GM18505 (cell line): ENCODE data around the gene ORAI2.
A peak's percentile ranks its signal among the peaks of the same experiment; 100 is the strongest.
"Not testable (repeated sequence)": the region's sequence is repeated elsewhere in the genome, so short reads cannot be mapped to it uniquely, and the experiment has no call there.

ENCODE experiments used
- ATAC-seq: cut with Tn5 transposase; IDR thresholded peaks from one replicate; pipeline ENCODE4 v1.9.1; 2021; ENCODE audit not compliant: unreplicated experiment
- POLR2A ChIP-seq: IDR thresholded peaks from 4 replicates; pipeline ENCODE4 v1.6.1; 2011; ENCODE audit warnings: borderline replicate concordance; ENCODE audit not compliant: insufficient read depth, insufficient read length; ENCODE audit errors: extremely low read depth

Gene ORAI2

DNA sequence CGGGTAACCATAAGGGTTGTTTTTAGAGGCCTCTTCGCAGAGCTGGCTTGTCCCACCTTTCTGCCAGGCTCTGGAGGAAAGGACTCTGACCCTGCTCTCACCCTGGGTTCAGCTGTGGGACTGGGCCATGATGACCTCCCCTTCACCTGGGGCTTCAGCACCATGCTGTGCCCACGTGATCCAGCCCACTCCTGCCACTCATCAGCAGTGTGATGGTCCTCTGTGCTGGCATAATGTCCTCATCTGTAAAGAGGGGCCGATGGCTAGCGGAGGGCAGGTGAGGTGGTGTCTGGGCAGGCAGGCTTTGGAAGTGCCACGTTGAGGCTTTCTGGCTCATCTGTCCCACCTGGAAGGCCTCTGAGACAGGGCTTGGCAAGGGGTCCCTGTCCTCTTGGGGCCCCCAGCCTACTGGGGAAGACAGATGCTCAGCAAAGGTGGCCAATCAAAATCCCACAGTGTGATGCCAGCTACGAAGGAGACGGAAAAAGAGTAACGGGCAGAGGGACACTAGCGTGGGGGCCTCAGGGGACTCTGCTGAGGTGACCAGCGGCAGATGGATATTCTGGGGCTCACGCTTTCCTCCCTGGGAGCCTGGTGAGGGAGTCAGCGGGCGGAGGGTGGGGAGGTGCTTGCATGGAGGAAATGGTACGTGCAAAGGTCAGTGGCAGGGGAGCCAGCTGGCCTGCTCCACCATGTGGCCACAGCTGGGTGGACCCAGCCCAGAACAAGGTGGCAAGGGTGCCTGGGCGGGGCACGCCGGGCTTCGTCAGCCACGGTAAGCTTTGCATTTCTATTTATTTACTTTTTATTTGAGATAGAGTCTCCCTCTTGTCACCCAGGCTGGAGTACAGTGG, 36.8 kb downstream of the ORAI2 start:
- no peak for ATAC-seq
- TF ChIP-seq POLR2A: no peak

DNA sequence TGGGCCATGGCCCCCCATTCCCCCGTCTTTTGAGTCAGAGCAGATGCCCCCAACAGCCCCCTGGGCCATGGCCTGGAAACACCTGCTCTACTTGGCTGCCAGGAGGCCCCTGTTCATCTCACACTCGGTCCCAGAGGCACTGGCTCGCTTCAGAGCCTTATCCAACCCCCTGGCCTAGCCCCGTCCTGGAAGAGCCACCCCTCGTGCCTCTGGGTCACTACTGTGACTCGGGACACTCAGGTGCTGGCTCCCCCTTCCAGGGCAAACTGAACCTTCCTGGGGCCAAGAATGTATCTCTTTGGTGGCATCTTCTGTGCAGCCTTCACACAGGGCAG, 38.4 kb downstream of the ORAI2 start:
- TF ChIP-seq POLR2A: no peak

DNA sequence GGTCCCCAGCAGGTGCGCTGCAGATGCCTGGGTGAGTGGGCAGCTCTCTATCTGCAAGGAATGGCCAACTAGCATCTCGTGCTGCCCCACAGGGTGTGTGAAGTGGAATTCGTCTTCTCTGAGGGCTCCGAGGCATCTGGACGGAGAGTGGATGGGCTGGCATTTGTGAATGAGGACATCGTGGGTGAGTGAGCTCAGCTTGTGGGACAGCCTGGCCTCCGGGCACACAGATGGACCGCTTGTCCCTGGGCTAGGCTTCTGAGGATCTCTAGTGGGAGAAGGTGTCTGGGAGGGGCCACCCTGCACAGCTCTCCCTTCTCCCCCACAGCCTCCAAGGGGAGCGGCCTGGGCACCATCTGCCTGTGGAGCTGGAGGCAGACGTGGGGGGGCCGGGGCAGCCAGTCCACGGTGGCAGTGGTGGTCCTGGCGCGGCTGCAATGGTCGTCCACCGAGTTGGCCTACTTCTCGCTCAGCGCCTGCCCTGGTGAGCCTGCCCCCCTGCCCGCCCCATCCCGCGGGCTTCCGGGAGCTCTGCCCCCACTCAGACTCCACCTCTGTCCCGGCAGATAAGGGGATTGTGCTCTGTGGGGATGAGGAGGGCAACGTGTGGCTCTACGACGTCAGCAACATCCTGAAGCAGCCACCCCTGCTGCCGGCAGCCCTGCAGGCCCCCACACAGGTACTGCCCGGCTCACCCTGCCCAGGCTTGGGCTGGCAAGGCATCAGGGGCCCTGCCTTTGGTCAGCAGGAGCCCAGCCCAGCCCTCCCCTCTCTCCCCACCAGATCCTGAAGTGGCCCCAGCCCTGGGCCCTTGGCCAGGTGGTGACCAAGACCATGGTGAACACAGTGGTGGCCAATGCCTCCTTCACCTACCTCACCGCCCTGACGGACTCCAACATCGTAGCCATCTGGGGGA, 39.0 kb downstream of the ORAI2 start:
- peak; percentile 31 for TF ChIP-seq POLR2A
- no peak for ATAC-seq

More for the DNA sequence above, 38.4 kb downstream of the ORAI2 start:
- no peak for ATAC-seq

DNA sequence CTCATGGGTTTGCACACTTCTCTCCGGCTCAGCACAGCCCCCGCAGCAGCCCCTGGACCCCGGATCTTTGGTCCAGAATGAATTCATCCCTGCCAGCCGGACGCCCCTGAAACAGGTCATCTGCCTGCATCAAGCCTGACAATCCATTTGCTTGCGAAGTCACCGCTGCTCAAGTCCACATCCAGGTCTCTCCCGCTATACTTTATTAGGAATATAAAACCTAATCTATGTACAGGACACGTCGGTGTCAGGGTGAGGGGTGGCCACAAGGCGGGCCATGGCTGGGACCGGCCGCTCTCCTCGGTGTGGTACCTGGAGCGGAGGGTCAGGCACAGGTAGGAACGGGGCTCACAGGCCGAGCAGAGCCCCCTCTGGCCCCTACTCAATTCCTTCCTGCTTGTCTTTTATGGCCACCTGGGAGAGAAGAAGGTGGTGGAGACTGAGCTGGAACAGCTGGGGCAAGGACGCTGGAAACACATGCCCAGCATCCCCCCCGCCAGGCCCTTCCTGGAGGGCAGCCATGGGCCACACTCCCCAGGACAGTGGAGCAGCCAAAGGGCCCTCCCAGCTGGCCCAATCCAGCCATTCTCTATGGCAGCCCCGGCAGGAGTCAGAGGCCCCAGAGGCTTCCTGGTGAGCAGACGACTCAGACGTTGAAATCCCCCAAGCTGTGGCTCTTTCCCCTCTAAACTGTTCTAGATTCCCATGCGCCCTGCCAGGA, 40.1 kb downstream of the ORAI2 start:
- TF ChIP-seq POLR2A: no peak
- ATAC-seq: no peak

DNA sequence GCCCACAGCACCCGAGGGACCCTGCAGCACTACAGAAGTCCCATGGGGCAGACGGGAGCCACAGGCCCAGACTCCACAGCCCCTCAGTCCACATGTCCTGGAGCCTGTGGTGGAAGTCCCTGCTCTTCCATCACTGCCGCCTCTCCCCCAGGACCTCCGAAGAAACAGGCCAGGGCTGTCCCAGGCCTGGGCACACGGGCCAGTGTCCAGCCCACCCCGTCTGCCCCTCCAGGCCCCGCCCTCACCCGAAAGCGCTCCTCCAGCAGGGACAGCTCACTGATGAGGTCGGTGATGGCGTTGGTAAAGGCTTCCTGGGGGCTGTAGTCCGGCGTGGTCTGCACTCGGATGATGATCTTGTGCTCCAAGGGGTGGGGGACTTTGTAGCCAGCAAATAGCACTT, 40.7 kb downstream of the ORAI2 start:
- not testable (repeated sequence) for ATAC-seq

DNA sequence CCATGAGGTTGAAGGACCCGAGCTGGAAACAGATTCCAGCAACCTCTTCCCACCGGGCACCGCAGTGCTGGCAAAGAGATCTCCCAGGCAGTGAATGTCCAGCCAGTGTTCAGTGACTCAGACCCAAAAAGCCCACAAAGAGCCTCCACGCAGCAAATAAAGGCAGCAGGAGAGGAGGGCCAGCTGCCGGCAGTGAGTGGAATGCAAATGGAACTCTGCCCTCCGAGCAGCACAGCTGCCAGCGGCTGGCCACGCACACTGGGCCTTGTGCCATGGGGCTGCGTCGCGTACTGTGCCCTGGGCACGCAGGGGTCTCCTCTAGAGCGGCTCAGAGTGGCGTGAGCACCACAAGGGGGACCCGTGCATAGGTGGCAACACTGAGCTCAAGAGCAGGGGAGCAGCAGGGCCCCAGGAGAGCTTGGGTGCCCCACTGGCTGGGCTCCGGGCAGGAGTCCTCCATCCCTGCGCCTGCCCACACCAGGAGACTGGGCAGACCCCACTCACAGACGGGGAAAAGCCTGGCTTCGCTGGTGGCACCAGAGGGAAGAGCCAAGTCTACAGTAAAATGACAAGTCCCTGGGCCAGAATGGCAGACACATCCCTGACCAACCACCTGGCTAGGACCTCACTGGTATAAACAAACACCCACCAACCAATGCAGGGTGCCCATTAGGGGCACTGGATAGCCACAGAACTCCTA, 41.5 kb downstream of the ORAI2 start:
- ATAC-seq: not testable (repeated sequence)

DNA sequence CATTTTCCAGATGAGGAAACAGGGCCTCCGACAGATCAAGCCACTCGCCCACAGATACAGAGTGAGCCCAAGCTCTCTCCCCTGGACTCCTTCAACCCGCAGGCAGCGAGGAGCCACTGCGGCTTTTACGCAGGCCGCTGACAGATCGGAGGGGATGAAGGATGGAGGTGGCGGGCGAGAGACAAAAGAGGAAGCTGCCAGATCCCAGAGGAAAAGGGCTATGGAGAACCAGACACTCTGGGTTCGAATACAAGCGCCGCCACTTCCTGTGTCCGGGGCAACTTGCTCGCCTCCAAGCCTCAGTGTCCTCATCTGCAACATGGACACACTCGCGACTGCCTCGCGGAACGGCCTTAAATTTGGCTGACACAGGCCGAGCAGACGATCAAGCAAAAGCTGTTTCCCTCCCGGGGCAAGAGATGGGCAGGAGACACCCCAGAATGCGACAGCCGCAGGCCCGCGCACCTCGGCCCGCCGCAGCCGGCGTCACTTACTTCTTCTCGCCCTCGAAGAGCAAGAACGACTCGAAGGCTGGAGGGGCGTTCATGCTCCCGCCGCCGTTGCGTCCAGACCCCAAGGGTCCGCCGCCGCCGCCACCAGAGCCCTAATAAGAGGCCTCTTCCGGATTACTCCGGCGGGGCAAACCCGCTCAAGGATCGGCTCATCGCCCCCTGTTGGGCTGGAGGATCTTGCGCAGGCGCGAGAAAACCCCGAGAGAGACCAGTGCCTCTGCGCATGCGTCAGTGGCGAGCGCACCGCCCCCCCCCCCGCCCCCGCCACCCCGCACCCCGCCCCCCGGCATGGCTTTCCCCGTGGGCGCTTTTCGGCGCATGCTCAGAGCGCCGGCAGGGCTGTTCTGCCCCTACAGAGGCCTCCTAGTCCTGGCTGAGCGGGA, 45.2 kb downstream of the ORAI2 start, which contains the start of gene POLR2J:
POLR2J (minus strand) TSS at position 609 of the 895 bp plus-strand sequence; CDS start at position 547, 62 bp downstream.
- peak; percentile 80 for ATAC-seq

DNA sequence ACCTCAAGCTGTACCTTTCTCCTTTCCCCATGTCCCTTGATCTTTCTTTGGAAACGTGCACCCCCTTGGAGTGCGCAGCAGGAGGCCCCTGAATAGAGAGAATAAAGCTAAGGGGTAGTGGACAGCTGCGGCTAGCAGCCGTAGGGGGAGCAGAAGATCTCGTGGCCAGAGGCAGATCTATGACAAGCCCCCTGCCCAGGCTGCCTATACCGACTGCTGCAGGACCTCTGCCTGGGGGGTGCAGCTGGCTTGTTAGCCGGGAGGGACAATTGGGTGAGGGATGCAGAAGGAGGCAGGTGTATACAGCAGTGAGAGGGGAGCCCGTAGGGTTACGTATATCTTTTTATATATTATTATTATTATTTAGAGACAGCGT, 45.8 kb downstream of the ORAI2 start:
- ATAC-seq: peak; percentile 29

DNA sequence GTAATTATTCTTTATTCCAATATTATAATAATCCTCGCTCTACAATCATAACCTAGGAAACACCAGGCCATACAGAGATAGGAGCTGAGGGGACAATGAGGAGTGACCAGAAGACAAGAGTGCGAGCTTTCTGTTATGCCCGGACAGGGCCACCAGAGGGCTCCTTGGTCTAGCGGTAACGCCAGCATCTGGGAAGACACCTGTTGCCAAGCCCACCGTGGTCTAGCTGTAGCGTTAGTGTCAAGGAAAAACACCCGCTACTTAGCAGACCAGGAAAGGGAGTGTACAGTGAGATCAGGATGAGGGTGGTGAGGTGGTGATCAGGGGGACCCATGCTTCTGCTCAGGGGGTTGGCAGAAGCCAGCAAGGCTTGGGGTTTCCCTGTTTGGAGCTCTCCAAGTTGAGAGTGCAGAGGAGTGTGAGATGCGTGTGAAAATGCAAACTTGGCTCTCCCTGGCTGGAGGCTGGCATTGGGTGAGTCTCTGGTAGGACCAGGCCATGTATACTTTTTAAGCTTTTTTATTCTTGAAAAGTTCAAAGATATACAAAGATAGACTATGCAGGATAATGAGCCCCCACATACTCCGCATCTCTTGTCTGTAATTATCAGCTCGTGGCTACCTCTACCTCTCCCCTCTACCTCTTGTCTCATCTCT, 46.7 kb downstream of the ORAI2 start:
- ATAC-seq: not testable (repeated sequence)

DNA sequence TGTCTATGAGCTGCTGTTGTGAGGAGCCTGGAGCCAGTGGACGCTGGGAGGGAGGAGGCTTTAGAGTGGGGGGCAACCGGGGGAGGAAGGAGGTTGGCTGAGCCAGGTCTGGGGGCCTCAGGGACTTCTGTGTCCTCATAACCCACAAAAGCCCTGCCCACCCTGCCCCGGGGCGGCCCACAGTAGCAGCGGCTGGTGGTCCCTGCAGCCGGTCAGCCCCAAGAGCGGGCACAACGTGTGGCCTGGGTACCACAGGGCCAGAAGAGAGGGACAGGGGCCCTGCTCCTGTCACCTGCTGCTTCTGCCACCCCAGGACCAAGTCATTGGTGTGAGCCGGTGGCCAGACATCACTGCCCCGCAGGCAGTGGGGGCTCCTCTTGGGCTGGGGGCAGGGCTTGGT, 48.6 kb downstream of the ORAI2 start:
- not testable (repeated sequence) for ATAC-seq

DNA sequence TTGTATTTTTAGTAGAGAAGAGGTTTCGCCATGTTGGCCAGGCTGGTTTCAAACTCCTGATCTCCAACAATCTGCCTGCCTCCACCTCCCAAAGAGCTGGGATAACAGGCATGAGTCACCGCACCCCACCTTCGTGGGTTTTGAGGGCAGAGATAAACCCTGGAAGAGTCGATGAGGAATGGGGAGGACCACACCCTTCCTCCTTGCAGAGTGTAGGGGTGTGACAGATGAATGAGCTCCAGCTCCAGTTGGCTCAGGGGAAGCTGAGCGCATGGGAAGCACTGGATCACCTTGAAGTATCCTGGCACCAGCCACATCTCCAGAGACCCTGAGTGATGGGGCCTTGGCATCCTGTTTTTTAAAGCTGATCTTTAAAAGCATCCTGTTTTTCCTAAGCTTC, 50.9 kb downstream of the ORAI2 start:
- not testable (repeated sequence) for ATAC-seq

DNA sequence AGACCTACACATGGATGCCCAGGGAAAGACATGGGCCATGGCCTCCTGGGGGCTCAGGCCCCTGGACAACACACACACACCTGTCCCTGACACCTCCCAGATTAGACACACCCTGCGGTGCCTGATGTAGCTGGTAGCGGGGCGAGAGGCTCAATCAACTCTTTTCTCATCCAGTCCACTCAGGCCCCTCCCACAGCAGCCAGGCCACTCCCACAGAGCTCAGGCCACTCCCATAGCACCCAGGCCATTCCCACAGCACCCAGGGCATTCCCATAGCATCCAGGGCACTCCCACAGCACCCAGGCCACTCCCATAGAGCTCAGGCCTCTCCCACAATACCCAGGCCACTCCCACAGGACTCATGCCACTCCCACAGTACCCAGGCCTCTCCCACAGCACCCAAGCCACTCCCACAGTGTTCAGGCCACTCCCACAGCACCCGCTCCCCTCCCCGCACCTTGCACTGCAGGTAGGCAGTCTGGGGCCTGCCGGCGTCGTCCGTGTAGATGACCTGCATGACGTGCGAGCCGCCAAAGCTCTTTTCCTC, 57.2 kb downstream of the ORAI2 start:
- not testable (repeated sequence) for ATAC-seq

DNA sequence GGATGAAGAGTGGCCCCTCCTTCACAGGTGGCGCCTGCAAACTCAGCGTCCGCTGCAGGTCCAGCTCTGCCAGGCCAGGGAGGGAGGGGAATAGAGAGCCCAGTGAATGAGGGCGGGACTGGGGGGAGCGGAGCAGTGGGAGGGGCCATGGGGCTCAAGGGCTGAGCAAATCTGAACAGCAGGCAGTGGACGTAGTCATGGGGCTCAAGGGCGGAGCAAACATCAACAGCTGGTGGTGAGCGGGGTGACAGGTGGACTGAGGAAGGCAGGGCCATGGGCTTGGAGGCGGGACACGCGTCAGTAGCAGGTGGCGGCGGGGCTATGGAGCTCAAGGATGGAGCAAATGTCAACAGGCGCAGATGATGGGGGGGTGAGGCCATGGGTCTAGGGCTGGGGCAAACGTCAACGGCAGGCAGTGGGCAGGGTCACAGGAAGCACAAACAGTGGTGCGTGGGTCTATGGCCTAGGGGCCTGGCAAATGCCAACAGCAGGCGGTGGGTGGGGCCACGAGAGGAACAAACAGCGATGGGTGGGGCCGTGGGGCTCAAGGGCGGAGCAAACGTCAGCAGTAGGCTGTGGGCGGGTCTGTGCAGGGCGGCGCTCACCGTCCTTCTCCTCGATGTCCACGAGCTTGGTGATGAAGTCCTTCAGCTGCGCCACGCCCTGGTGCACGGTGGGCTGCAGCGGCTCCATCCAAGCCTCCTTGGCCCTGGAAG, 60.0 kb downstream of the ORAI2 start:
- peak; percentile 28 for ATAC-seq

DNA sequence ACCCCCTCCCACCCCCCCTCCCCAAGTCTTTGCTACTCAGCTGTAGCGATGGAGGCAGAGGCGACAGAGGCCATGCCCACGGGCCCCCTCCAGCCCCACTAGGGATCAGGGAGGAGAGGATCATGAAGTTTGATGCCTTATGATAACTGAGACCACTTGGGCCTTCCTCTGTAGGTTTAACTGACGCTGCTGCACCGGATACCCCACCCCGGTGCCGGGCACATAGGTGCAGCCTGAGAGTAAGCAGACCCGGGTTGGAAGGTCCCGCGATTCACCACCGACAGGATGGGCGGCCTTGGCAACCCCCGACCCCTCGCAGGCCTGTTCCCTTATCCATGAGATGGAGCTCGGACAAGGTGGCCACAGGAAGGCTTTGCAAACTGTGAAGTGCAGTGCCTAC, 60.7 kb downstream of the ORAI2 start:
- ATAC-seq: peak; percentile 1

DNA sequence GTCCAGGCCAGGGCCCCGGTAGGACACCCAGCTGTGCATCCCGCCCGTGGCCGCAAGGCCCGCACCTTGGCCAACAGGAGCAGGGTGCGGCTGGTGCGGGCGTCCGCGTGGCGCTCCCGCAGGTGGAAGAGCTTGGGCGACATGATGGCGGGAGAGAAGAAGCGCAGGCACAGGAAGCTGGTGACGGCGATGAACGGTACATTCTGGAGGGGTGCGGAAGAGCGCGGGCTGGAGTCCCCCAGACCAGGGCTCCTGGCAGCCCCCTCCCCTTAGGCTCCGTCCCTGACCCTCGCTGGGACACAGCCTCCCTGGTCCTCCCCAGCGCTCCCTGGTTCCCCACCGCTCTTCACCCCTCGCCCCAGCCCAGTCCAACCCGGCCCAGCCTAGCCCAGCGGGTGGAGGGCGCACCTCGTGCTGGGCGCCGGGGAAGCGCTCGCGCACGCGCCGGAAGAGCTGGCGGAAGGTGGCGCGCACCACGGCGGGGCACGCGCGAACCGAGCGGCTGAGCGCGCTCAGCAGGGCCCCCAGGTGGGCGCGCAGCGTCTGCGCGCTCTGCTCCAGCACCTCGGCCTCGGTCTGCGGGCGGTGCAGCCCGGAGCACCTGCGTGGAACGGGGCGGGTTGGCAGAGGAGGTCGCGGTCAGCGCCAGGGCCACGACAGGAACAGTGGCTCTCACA, 61.2 kb downstream of the ORAI2 start:
- peak; percentile 63 for ATAC-seq

DNA sequence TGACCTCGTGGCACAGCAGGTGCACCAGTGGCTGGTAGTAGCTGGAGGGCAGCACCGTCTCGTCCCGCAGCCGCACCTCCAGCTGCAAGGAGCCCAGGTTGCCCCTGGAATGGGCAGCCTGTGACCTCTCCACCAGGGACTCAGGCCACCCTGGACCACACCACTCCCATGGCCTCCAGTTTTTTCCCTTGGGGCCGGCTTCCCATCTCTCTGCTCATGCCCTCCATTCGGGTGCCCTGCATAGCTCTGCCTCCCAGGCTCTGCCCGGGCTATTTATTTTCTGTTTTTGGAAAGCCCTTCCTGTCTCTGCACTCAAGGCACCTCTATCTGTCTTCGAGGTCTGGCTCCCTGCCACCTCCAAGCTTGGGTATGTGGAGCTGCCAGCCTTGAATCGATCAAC, 63.5 kb downstream of the ORAI2 start:
- not testable (repeated sequence) for ATAC-seq

DNA sequence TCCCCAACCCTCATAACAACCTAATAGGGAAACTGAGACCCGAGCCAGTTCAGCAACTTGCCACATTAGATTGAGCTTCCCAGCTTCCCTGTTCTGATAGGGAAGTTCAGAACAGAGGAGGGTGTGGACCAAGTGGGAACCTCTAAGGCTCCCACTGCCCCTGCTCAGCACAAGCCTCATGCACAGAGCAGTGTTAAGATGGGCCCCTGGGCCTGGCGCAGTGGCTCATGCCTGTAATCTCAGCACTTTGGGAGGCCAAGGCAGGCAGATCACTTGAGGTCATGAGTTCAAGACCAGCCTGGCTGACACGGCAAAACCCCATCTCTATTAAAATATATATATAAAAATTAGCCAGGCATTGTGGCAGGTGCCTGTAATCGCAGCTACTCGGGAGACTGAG, 63.9 kb downstream of the ORAI2 start:
- ATAC-seq: not testable (repeated sequence)
